H9 (cell line): ENCODE data around the gene JAKMIP1. TPM values are rescaled to one million over a fixed set of nuclear protein-coding genes. Genes with fewer than 3 reads are reported as not detected.

Experiments
- DNase-seq: peaks from one replicate; pipeline ENCODE4 v3.0.0-alpha.2; 2017
- H2AFZ ChIP-seq: one replicate; pipeline ENCODE4 v1.6.1; 2013; ENCODE audit warnings: mild to moderate bottlenecking, low read length, control low read depth, moderate library complexity
- H2AK5ac ChIP-seq: 2 replicates; pipeline ENCODE4 v1.6.1; 2013; ENCODE audit warnings: low read length, control low read depth, mixed read lengths; ENCODE audit not compliant: insufficient read length
- H2BK120ac ChIP-seq: one replicate; pipeline ENCODE4 v1.6.1; 2013; ENCODE audit warnings: low read depth, mild to moderate bottlenecking, low read length, control low read depth, inconsistent platforms; ENCODE audit not compliant: poor library complexity, severe bottlenecking
- H2BK12ac ChIP-seq: 2 replicates; pipeline ENCODE4 v1.6.1; 2013; ENCODE audit warnings: low read length, control low read depth, mixed read lengths, low read depth; ENCODE audit not compliant: insufficient read length
- H2BK15ac ChIP-seq: 2 replicates; pipeline ENCODE4 v1.6.1; 2013; ENCODE audit warnings: low read depth, low read length, control low read depth
- H2BK20ac ChIP-seq: one replicate; pipeline ENCODE4 v1.6.1; 2013; ENCODE audit warnings: low read depth, mild to moderate bottlenecking, low read length, control low read depth, inconsistent platforms; ENCODE audit not compliant: poor library complexity, severe bottlenecking
- H2BK5ac ChIP-seq: 2 replicates; pipeline ENCODE4 v1.6.1; 2013; ENCODE audit warnings: low read length, control low read depth, mixed read lengths; ENCODE audit not compliant: insufficient read length
- H3K14ac ChIP-seq: 2 replicates; pipeline ENCODE4 v1.6.1; 2013; ENCODE audit warnings: low read length, control low read depth; ENCODE audit not compliant: insufficient read depth
- H3K18ac ChIP-seq: 2 replicates; pipeline ENCODE4 v1.6.1; 2013; ENCODE audit warnings: low read depth, mild to moderate bottlenecking, mixed read lengths, low read length, control low read depth; ENCODE audit not compliant: insufficient read length
- H3K23ac ChIP-seq: 2 replicates; pipeline ENCODE4 v1.6.1; 2013; ENCODE audit warnings: low read length, control low read depth, mixed read lengths, low read depth; ENCODE audit not compliant: insufficient read length
- H3K23me2 ChIP-seq: 2 replicates; pipeline ENCODE4 v1.6.1; 2013; ENCODE audit warnings: low read depth, mild to moderate bottlenecking, mixed read lengths, low read length, control low read depth; ENCODE audit not compliant: insufficient read length, poor library complexity, severe bottlenecking
- H3K27ac ChIP-seq: 2 replicates; pipeline ENCODE4 v1.5.1; 2013; ENCODE audit warnings: low read length, control low read depth, mixed read lengths, low read depth; ENCODE audit not compliant: insufficient read length
- H3K27me3 ChIP-seq: 2 replicates; pipeline ENCODE4 v1.6.1; 2013; ENCODE audit warnings: low read length, control low read depth, inconsistent platforms; ENCODE audit not compliant: insufficient read depth
- H3K4ac ChIP-seq: 2 replicates; pipeline ENCODE4 v1.6.1; 2013; ENCODE audit warnings: low read depth, mild to moderate bottlenecking, control low read depth, inconsistent platforms, low read length, moderate library complexity
- H3K4me1 ChIP-seq: 2 replicates; pipeline ENCODE4 v1.6.1; 2013; ENCODE audit warnings: low read length, control low read depth, inconsistent platforms; ENCODE audit not compliant: insufficient read depth
- H3K4me2 ChIP-seq: 2 replicates; pipeline ENCODE4 v1.6.1; 2013; ENCODE audit warnings: low read length, control low read depth, mixed read lengths; ENCODE audit not compliant: insufficient read length, insufficient read depth
- H3K56ac ChIP-seq: 2 replicates; pipeline ENCODE4 v1.6.1; 2013; ENCODE audit warnings: low read depth, mild to moderate bottlenecking, mixed read lengths, low read length, control low read depth; ENCODE audit not compliant: insufficient read length
- H3K79me1 ChIP-seq: 2 replicates; pipeline ENCODE4 v1.6.1; 2013; ENCODE audit warnings: low read depth, mild to moderate bottlenecking, moderate library complexity, low read length, control low read depth, inconsistent platforms; ENCODE audit not compliant: insufficient read depth, poor library complexity, severe bottlenecking
- H3K79me2 ChIP-seq: 2 replicates; pipeline ENCODE4 v1.6.1; 2013; ENCODE audit warnings: low read length, control low read depth, inconsistent platforms; ENCODE audit not compliant: insufficient read depth
- H3K9ac ChIP-seq: 2 replicates; pipeline ENCODE4 v1.6.1; 2013; ENCODE audit warnings: low read length, control low read depth, mixed read lengths; ENCODE audit not compliant: insufficient read length; ENCODE audit errors: extremely low read depth
- H3K9me3 ChIP-seq: one replicate; pipeline ENCODE4 v1.6.1; 2013; ENCODE audit warnings: low read depth, low read length, inconsistent platforms; ENCODE audit not compliant: control insufficient read depth
- H3T11ph ChIP-seq: one replicate; pipeline ENCODE4 v1.6.1; 2013; ENCODE audit warnings: mild to moderate bottlenecking, low read length, control low read depth, inconsistent platforms
- H4K20me1 ChIP-seq: one replicate; pipeline ENCODE4 v1.6.1; 2013; ENCODE audit not compliant: control insufficient read depth, insufficient read length, insufficient read depth
- H4K5ac ChIP-seq: 2 replicates; pipeline ENCODE4 v1.6.1; 2013; ENCODE audit warnings: low read depth, mild to moderate bottlenecking, mixed read lengths, low read length, control low read depth; ENCODE audit not compliant: insufficient read length
- H4K8ac ChIP-seq: replicated peaks from 2 replicates; pipeline ENCODE4 v1.6.1; 2013; ENCODE audit warnings: low read length, control low read depth, mixed read lengths, low read depth; ENCODE audit not compliant: insufficient read length
- H4K91ac ChIP-seq: 2 replicates; pipeline ENCODE4 v1.6.1; 2013; ENCODE audit warnings: low read depth, mild to moderate bottlenecking, moderate library complexity, mixed read lengths, low read length, control low read depth; ENCODE audit not compliant: insufficient read length
- H3K27ac Mint-ChIP-seq, 3 experiments: 2 replicates in 2 of 3; 3 replicates in 1 of 3; pipeline ENCODE4 v1.8.0; 2020 to 2021; ENCODE audit warnings: mixed read lengths in 3 of 3, mild to moderate bottlenecking in 1 of 3, moderate library complexity in 1 of 3
- H3K27me3 Mint-ChIP-seq: 2 replicates; pipeline ENCODE4 v1.8.0; 2021; ENCODE audit warnings: low read depth, mild to moderate bottlenecking, moderate library complexity, mixed read lengths
- H3K36me3 Mint-ChIP-seq, 3 experiments: 2 replicates in 2 of 3; 3 replicates in 1 of 3; pipeline ENCODE4 v1.8.0; 2020 to 2021; ENCODE audit warnings: low read depth in 3 of 3, mixed read lengths in 3 of 3; ENCODE audit not compliant: insufficient read depth in 1 of 3
- H3K4me1 Mint-ChIP-seq, 2 experiments: 2 replicates each; pipeline ENCODE4 v1.8.0; 2020; ENCODE audit warnings: mixed read lengths in 2 of 2
- H3K4me3 Mint-ChIP-seq, 2 experiments: 2 replicates in 1 of 2; 3 replicates in 1 of 2; pipeline ENCODE4 v1.8.0; 2020 to 2021; ENCODE audit warnings: mild to moderate bottlenecking in 2 of 2, mixed read lengths in 2 of 2, moderate library complexity in 1 of 2
- H3K9me3 Mint-ChIP-seq, 2 experiments: 2 replicates in 1 of 2; 3 replicates in 1 of 2; pipeline ENCODE4 v1.8.0; 2020; ENCODE audit warnings: mild to moderate bottlenecking in 2 of 2, mixed read lengths in 2 of 2, moderate library complexity in 1 of 2
- CTCF ChIP-seq: fragments of 200-600 bp; sonication (generic); conservative IDR thresholded peaks from 3 replicates; pipeline ENCODE4 v1.8.0; 2021; ENCODE audit warnings: antibody characterized with exemption, mild to moderate bottlenecking
- WGBS: extraction: QIAGEN DNeasy Blood & Tissue Kit; methylation state at CpG from one replicate; pipeline ENCODE4 v1.1.7; 2013; ENCODE audit warnings: missing lambda C conversion rate, low lambda C conversion rate, mixed read lengths; ENCODE audit not compliant: insufficient read length; ENCODE audit errors: extremely low coverage; 5-methylcytosine and 5-hydroxymethylcytosine counted together
- total RNA-seq: library from RNA; stranded (reverse); gene quantifications from 2 replicates; pipeline ENCODE4 v1.2.1, GENCODE V29; 2021

Gene JAKMIP1
- total RNA-seq, 1 experiment from 2014 or later: 1.5 TPM

DNA sequence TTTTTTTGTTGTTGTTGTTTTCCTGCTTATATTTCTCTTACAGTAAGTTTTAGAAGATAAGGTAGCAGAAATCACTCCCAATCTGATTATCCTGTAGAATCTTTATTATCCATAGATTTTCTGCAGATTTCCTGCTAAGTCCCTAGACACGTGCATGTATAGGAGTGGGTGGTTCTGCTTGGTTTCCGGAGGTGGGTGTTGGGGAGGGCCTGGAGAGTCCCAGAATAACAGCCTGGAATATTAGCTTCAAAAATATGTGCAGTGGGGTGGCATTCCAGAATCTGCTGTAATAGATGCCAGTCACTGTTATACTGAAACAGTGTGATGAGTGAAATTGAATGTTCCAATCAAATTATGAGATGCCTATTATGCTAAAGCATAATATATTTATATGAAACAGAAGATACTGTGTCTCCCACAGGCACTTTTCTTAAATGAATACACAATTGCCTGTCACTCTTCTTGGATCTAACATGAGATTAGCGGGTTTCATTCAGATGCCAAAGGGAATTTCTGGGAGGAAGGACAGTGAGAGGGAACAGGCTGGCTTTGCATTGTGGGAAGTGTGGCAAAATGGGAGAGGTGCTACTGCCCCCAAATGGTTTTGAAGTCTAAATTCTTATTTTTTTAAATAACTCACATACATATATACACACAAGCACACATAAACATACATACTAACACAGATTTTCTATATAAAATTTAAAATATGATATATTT is 219.8 kb downstream of the JAKMIP1 start:
- no peak overlapping the region for H3K56ac ChIP-seq
- peaks cover 24% of the 10 kb centered on the region in 2 experiments for H3K9me3 Mint-ChIP-seq
- no CpG with 5 or more reads among the region's 3 CpGs for WGBS

More for the DNA sequence above, 219.8 kb downstream of the JAKMIP1 start:
- Histone ChIP-seq H4K8ac (no peak overlapping the region), H2BK20ac (no peak overlapping the region), H2AK5ac (no peak overlapping the region), H2BK5ac (no peak overlapping the region), H3K18ac (no peak overlapping the region), H3K9ac (no peak overlapping the region), H2BK120ac (no peak overlapping the region), H3K23me2 (no peaks in the 10 kb centered on the region), H2AFZ (no peak overlapping the region), H3K27me3 (no peaks in the 10 kb centered on the region), H3T11ph (no peak overlapping the region), H3K4ac (no peak overlapping the region), H4K5ac (no peak overlapping the region), H3K4me1 (no peaks in the 10 kb centered on the region), H2BK15ac (no peak overlapping the region), H3K9me3 (peaks cover 7% of the 10 kb centered on the region), H2BK12ac (no peak overlapping the region), H3K79me2 (no peaks in the 10 kb centered on the region), H3K79me1 (no peaks in the 10 kb centered on the region), H3K23ac (no peak overlapping the region), H3K14ac (no peak overlapping the region), H3K4me2 (no peak overlapping the region), H4K91ac (no peak overlapping the region), H4K20me1 (no peaks in the 10 kb centered on the region), H3K27ac (no peak overlapping the region)
- peaks cover 27% of the 10 kb centered on the region for H3K27me3 Mint-ChIP-seq
- H3K4me1 Mint-ChIP-seq: no peaks in the 10 kb centered on the region
- TF ChIP-seq CTCF: peak; percentile 31; the same call in 2 of the 3 replicates
- no peak overlapping the region for H3K4me3 Mint-ChIP-seq
- peak; percentile 11 for DNase-seq
- no peak overlapping the region for H3K27ac Mint-ChIP-seq
- peaks cover 1 to 18% (median 12%) of the 10 kb centered on the region in 3 experiments; a peak in 6 of 7 replicates for H3K36me3 Mint-ChIP-seq
